Muscle layer of duodenum (tissue), 2 donors: ENCODE measurements around the gene CARS1.

ENCODE experiments used
- H3K27ac ChIP-seq: one replicate; pipeline ENCODE4 v1.7.0; 2013; ENCODE audit warnings: mild to moderate bottlenecking, low read length
- H3K27me3 ChIP-seq: one replicate; pipeline ENCODE4 v1.7.0; 2013; ENCODE audit warnings: low read depth, mild to moderate bottlenecking, control low read depth, low read length
- H3K36me3 ChIP-seq, 2 donors: one replicate each; pipeline ENCODE4 v1.7.0; 2013; ENCODE audit warnings: low read length in 2 of 2, control low read depth in 1 of 2, mild to moderate bottlenecking in 1 of 2; ENCODE audit not compliant: insufficient read depth in 2 of 2, control insufficient read depth in 1 of 2
- H3K4me1 ChIP-seq, 2 donors: one replicate each; pipeline ENCODE4 v1.7.0; 2013; ENCODE audit warnings: low read length in 2 of 2, mild to moderate bottlenecking in 2 of 2, control low read depth in 1 of 2, moderate library complexity in 1 of 2; ENCODE audit not compliant: insufficient read depth in 2 of 2, control insufficient read depth in 1 of 2
- H3K4me3 ChIP-seq, 2 donors: one replicate each; pipeline ENCODE4 v1.7.0; 2013; ENCODE audit warnings: low read length in 2 of 2, low read depth in 1 of 2, mild to moderate bottlenecking in 1 of 2
- H3K9me3 ChIP-seq, 2 donors: one replicate each; pipeline ENCODE4 v1.7.0; 2013; ENCODE audit warnings: low read length in 2 of 2, control low read depth in 1 of 2, mild to moderate bottlenecking in 1 of 2; ENCODE audit not compliant: control insufficient read depth in 1 of 2
- donor health status: healthy.

Gene CARS1

DNA sequence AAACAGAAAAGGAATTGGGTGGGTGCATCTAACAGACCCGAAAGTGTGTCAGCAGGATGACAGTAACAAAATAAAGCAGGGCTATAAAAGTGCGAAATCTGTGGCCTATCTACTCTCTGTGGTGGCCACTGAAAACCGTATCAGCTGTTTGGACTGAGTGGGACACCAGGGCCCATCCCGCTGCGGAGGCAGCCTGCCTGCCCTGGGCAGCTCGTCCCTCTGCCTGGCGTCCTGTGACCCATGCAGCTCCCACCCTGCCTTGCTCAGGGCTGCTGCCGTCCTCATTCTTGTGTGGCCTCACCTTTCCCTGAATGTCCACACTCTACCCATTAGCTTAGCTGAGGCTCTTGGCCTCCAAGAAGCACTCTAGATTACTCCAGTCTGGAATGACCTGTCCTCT is 30.4 kb downstream of the CARS1 start:
- H3K36me3 ChIP-seq = peaks cover 29 to 61% of the 10 kb centered on the region in 2 donors
- no peak overlapping the region for H3K4me3 ChIP-seq

DNA sequence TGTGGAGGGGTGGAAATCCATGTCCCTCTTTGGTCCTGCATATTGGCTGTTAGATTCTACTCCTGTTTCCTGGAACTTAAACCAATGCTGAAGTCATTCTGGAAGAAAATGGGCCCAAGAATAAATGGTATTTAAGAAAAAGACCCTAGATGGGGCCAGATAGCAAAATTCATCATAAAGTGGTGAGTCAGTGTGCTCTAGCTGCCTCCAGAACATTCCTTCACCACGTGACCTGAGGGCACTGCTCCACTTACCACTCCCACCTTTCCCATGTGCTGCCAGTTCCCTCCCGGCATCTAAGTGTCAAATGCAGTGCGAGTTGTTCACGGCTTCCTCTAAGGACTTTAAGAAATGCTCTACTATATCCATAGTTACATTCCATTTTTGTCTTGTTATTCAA is 34.2 kb downstream of the CARS1 start:
- Histone ChIP-seq H3K27me3 (no peaks in the 10 kb centered on the region), H3K4me3 (no peak overlapping the region), H3K27ac (no peak overlapping the region), H3K9me3 (no peaks in the 10 kb centered on the region), H3K36me3 (peaks cover 38 to 58% of the 10 kb centered on the region in 2 donors), H3K4me1 (peaks cover 0 to 4% of the 10 kb centered on the region in 2 donors)

More for the DNA sequence above, 30.4 kb downstream of the CARS1 start:
- Histone ChIP-seq H3K27me3 (no peaks in the 10 kb centered on the region), H3K4me1 (peaks cover 4 to 7% of the 10 kb centered on the region in 2 donors), H3K9me3 (no peaks in the 10 kb centered on the region), H3K27ac (no peak overlapping the region)

DNA sequence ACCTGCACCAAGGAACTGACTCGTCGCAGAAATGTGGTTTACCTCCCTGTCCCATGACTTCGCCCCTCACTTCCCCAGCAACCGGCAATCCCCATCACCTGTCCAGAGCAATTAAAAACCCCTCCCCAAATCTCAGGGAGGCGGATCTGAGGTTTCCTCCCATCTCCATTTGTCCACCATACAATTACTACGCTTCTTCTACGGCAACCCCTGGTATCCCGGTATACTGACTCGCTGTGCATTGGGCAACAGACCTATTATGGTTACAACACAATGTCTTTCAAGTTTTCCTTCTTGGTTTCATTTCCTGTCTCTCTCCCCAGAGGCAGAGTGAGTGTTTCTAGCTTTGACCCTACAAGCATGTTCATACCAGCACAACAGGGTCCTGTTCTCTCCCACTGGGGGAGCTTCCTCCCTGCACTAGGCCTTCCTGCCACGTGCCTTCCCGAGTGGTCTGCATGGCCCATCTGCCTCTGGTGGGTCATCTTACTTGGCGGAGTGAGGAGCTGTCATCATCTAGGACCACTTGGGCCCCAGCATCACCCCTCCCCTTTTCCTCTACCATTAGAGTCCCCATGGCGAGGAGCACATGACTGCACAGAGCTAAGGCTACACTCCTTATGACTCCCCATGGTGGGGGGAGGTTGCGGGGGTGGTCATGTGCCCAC is 34.8 kb downstream of the CARS1 start:
- Histone ChIP-seq H3K9me3 (no peaks in the 10 kb centered on the region), H3K27ac (no peak overlapping the region), H3K36me3 (peaks cover 43 to 60% of the 10 kb centered on the region in 2 donors), H3K27me3 (no peaks in the 10 kb centered on the region), H3K4me3 (no peak overlapping the region), H3K4me1 (peaks cover 0 to 4% of the 10 kb centered on the region in 2 donors)

DNA sequence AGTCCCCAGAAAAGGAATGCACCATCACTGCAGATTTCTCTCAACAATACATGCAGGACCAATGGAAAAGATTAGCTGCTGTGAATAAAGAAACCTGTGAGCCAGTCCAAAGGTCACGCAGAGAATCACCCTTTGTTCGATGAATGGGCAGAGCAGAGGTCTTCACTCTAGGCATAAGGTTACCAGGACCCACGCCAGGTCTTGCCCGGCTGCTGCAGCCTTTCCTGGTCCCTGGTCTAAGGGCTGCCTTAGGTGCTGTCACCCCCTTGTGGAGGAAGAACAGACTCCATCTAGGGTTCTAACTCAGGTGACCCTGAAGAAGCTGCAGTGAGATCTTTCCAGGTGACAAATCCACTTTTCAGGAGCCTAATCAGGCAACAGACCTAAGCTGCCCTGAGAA is 36.1 kb downstream of the CARS1 start:
- Histone ChIP-seq H3K27me3 (no peaks in the 10 kb centered on the region), H3K9me3 (no peaks in the 10 kb centered on the region), H3K4me1 (peaks cover 0 to 4% of the 10 kb centered on the region in 2 donors), H3K27ac (no peak overlapping the region), H3K36me3 (peaks cover 42 to 62% of the 10 kb centered on the region in 2 donors), H3K4me3 (no peak overlapping the region)

DNA sequence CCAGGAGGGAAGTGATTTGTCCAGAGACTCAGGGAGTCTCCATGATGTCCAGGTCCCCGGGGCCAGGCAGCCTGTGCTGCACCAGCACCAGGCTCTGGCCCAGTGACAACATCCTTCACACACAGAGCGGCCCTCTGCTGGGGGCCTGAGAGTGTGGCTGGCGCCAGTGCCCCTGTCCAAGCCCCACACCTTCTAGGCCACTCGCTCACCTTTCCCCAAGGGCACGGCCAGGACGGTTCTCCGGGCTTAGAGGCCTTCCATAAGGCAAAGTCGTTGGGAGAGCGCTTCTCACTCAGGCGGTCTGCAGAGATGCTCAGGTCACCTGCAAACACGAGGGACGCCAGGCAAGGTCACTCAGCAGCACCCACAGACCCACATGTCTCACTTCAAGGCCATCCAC is 37.2 kb downstream of the CARS1 start:
- Histone ChIP-seq H3K27ac (no peak overlapping the region), H3K9me3 (no peaks in the 10 kb centered on the region), H3K36me3 (peaks cover 43 to 65% of the 10 kb centered on the region in 2 donors), H3K4me1 (peaks cover 0 to 4% of the 10 kb centered on the region in 2 donors), H3K27me3 (no peaks in the 10 kb centered on the region), H3K4me3 (no peak overlapping the region)

DNA sequence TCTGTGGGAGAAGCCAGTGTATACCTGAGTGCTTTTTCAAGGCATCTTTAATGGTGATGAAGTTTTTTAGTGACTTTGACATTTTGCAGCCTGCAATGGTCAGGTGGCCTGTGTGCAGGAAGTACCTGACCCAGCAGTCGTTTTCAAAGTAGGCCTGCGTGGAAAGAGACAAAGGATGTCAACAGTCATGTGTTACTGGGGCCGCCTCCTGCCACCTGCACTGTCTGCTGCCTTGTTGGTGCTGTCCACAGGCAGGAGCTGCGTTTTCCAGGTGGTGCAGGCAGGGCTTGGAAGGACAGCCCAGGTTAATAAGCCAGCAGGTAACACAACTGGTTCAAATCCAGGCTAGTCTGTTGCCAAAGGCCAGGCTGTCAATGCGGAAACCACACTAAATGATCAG is 38.6 kb downstream of the CARS1 start:
- Histone ChIP-seq H3K27me3 (no peaks in the 10 kb centered on the region), H3K36me3 (peaks cover 54 to 72% of the 10 kb centered on the region in 2 donors), H3K4me1 (peaks cover 0 to 4% of the 10 kb centered on the region in 2 donors), H3K27ac (no peak overlapping the region), H3K9me3 (no peaks in the 10 kb centered on the region), H3K4me3 (no peak overlapping the region)

DNA sequence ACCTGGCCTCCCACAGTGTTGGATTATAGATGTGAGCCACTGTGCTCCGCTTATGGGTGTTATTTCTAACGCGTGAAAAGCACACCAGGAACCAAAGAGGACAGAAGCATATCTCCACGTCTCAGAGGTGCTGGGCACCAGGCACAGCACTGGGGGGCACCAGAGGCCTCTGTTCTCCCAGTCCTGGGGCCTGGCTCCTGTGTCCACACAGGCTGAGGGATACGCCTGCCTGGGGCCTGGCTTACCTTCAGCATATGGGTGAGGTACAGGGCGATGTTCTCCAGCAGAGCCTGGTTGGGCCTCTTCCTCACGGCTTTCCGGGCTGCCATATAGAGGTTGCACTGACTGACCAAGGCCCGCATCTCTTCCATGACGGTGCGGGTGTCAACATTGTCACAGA is 40.4 kb downstream of the CARS1 start:
- H3K9me3 ChIP-seq = no peaks in the 10 kb centered on the region
- no peak overlapping the region for H3K4me3 ChIP-seq
- no peaks in the 10 kb centered on the region for H3K4me1 ChIP-seq
- H3K36me3 ChIP-seq = peaks cover 62 to 78% of the 10 kb centered on the region in 2 donors
- H3K27me3 ChIP-seq = no peaks in the 10 kb centered on the region
- H3K27ac ChIP-seq = no peak overlapping the region

DNA sequence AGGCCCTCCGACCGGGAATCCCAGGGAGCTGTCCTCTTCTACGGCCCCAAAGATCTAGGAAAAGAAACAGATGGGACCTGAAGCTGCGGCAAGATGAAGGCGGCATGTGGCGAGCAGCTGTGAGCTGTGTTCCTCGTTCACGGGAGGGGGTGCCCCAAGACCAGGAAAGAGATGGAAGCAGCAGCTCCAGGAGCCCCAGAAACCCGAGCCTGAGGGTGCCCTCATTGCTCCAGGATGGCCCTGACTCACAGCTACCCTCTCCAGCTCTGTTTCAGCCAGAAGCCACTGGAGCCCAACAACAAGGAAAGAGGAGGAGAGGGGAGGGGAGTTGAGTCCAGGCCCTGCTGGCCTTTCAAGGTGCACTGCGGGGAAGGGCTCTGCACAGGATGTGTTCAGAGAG is 41.4 kb downstream of the CARS1 start:
- no peak overlapping the region for H3K4me3 ChIP-seq
- peaks cover 68 to 88% of the 10 kb centered on the region in 2 donors for H3K36me3 ChIP-seq
- H3K27ac ChIP-seq = no peak overlapping the region
- no peaks in the 10 kb centered on the region for H3K4me1 ChIP-seq
- H3K27me3 ChIP-seq = no peaks in the 10 kb centered on the region
- no peaks in the 10 kb centered on the region for H3K9me3 ChIP-seq

DNA sequence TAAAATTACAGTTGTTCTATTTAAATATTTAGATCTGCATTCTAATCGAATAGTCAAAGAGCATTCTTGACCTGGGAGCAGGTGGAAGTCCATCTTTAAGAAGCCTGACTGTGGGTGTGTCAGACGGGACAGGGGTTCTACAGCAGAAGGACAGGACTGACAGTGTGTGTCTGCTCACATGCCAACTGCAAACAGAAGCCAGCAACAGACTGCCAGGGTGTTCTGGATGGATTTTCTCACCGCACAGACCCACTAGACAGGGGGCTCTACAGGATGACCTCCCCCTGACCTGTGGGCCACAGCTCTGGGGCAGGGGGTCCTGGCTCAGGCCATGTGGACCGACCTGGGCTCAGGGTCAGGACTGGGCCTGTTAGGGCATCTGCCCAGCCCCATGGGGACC is 42.3 kb downstream of the CARS1 start:
- Histone ChIP-seq H3K9me3 (no peaks in the 10 kb centered on the region), H3K4me3 (no peak overlapping the region), H3K27ac (no peak overlapping the region), H3K4me1 (no peaks in the 10 kb centered on the region), H3K27me3 (no peaks in the 10 kb centered on the region), H3K36me3 (peaks cover 69 to 94% of the 10 kb centered on the region in 2 donors)

DNA sequence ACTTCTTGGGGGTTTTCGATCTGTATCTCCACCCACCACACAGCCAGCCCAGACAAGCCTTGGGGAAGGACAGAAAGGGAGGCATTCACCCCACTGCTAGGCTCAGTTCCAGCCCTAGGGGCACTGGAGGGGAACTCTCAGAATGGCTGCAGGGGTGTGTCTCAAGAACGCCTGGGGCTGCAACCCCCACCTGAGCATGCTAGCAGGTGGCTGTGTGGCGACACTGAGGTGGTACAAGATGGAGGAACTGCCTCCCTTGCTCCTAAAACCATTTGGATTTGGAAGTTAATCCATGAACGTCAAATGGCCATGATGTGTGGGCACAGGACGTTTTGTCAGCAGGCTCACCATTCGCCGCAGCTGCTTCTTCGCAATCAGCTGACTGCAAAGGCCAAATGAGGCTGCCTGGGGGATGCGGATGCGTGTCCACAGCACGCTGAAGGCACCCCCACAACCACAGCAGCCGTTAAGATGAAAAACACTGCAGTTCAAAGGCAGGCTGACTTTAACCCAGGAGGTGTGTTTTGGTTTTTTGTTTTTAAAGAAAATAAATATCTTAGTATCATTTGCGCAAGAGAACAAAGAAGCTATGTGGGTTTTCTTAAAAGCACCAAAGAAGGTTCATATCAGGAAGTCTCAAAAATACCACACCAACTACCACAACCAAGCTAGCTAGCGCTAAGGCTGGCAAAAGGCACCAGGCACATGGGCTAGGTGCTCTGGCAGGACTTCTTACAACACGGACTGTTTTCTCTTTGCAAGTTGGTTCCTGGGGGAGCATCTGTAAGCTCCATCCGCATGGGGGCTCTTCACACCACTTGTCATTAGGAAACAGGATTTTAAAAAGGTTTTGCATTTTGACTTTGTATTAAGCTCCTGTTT is 42.9 kb downstream of the CARS1 start:
- H3K27ac ChIP-seq = no peak overlapping the region
- H3K36me3 ChIP-seq = peaks cover 64 to 93% of the 10 kb centered on the region in 2 donors
- H3K9me3 ChIP-seq = no peaks in the 10 kb centered on the region
- H3K27me3 ChIP-seq = no peaks in the 10 kb centered on the region
- H3K4me1 ChIP-seq = no peaks in the 10 kb centered on the region
- no peak overlapping the region for H3K4me3 ChIP-seq
